ENCODE results near the gene RAG2.

GRCh38 chr11:36565031-36565610 is 32.9 kb downstream of the RAG2 start:
- TF ChIP-seq SUZ12 (IDR thresholded peaks at IDR 0.05) (no peak), FOXM1 (IDR thresholded peaks at IDR 0.05; ENCODE audit: borderline replicate concordance) (no peak), ELF4 (IDR thresholded peaks at IDR 0.05) (no peak), SP1 (IDR thresholded peaks at IDR 0.05) (no peak), BHLHE40 (IDR thresholded peaks at IDR 0.05; ENCODE audit: borderline replicate concordance) (no peak), FOXA1 (IDR thresholded peaks at IDR 0.05) (no peak), L3MBTL2 (conservative IDR thresholded peaks at IDR 0.05) (no peak)

All from HEK293T (cell line).